Neural progenitor cell (in vitro differentiated cells): ENCODE data around the gene SLC7A1.

Experiments used
- CTCF ChIP-seq: fragments of 200-600 bp; sonication (generic); IDR thresholded peaks from 2 replicates; pipeline ENCODE4 v1.5.1; 2017; ENCODE audit warnings: antibody characterized with exemption, mild to moderate bottlenecking
- EZH2 ChIP-seq: fragments of 200-600 bp; sonication (generic); IDR thresholded peaks from 2 replicates; pipeline ENCODE4 v1.6.1; 2017; ENCODE audit warnings: antibody characterized with exemption, mild to moderate bottlenecking, moderate library complexity

GRCh38 chr13:29568731-29569130 lies 26.8 kb downstream of the SLC7A1 start:
- TF ChIP-seq EZH2 (no peak), CTCF (no peak)
